GM12878 (cell line): ENCODE measurements around the gene PSMB7. TPM values are rescaled to one million over a fixed set of nuclear protein-coding genes. Genes with fewer than 3 reads are reported as not detected.

Experiments used
- ATAC-seq: fragments of 200-7000 bp; cut with Tn5 transposase; 3 replicates; pipeline ENCODE4 v1.9.1; 2020; ENCODE audit warnings: mild to moderate bottlenecking, moderate library complexity
- BruUV-seq: library from RNA; stranded (reverse); fragments of 400-500 nt; replicated peaks from 2 replicates; lab custom pipeline; 2021; lab: Mats Ljungman, UMichigan
- CTCF ChIA-PET: fragments of 300-600 bp; sonication (Branson Sonifier 250); formaldehyde crosslinking; extraction: SDS; loops from one replicate; lab custom pipeline; 2021; ENCODE audit warnings: inconsistent platforms; lab: Yijun Ruan, JAX
- POLR2A ChIA-PET: fragments of 350-600 bp; formaldehyde crosslinking; extraction: SDS; loops from one replicate; lab custom pipeline; 2021; ENCODE audit warnings: inconsistent platforms; lab: Charles Lee
- RAD21 ChIA-PET: fragments of 300-600 bp; sonication (Branson Sonifier 250); formaldehyde crosslinking; loops from one replicate; lab custom pipeline; 2023; ENCODE audit warnings: antibody characterized with exemption; ENCODE audit not compliant: unreplicated experiment; lab: Charles Lee
- SMC1A ChIA-PET: fragments of 300-600 bp; sonication (Branson Sonifier 250); formaldehyde crosslinking; loops from one replicate; lab custom pipeline; 2023; ENCODE audit not compliant: unreplicated experiment, uncharacterized antibody; lab: Charles Lee
- DNase-seq: peaks from one replicate; pipeline ENCODE4 v3.0.0-alpha.2; 2011; ENCODE audit warnings: low read depth, low spot score
- FAIRE-seq: peaks from 3 replicates; lab custom pipeline; 2011; peaks lifted over from hg19 to GRCh38; lab: Jason Lieb, UNC
- H2AFZ ChIP-seq: 2 replicates; pipeline ENCODE4 v1.6.0; 2011; ENCODE audit warnings: low read depth, low read length, control low read depth; ENCODE audit not compliant: control insufficient read depth
- H3K27ac ChIP-seq: 2 replicates; pipeline ENCODE4 v1.5.1; 2011; ENCODE audit warnings: control low read depth; ENCODE audit not compliant: control insufficient read depth, insufficient read depth
- H3K27me3 ChIP-seq, 2 experiments: replicated peaks in 1 of 2; 2 replicates each; pipeline versions ENCODE4 v1.6.0 to v1.6.1; 2011; ENCODE audit warnings: low read length in 1 of 2; ENCODE audit not compliant: control insufficient read depth in 2 of 2, insufficient read depth in 2 of 2
- H3K36me3 ChIP-seq, 2 experiments: 2 replicates each; pipeline ENCODE4 v1.5.1; 2011; ENCODE audit warnings: low read length in 1 of 2; ENCODE audit not compliant: control insufficient read depth in 2 of 2, insufficient read depth in 2 of 2
- H3K4me1 ChIP-seq: 2 replicates; pipeline ENCODE4 v1.6.1; 2011; ENCODE audit warnings: mild to moderate bottlenecking, low read length, moderate library complexity, mixed read lengths; ENCODE audit not compliant: control insufficient read depth, insufficient read depth
- H3K4me2 ChIP-seq: 2 replicates; pipeline ENCODE4 v1.6.0; 2011; ENCODE audit warnings: control low read depth; ENCODE audit not compliant: control insufficient read depth, insufficient read depth
- H3K4me3 ChIP-seq: fragments of 200-600 bp; sonication (generic); 2 replicates; pipeline ENCODE4 v1.5.1; 2016
- H3K79me2 ChIP-seq: 2 replicates; pipeline ENCODE4 v1.6.0; 2011; ENCODE audit warnings: low read length; ENCODE audit not compliant: control insufficient read depth, insufficient read depth
- H3K9ac ChIP-seq: 2 replicates; pipeline ENCODE4 v1.8.0; 2011; ENCODE audit warnings: low read length, control low read depth, mixed read lengths; ENCODE audit not compliant: control insufficient read depth, insufficient read depth
- H3K9me3 ChIP-seq: replicated peaks from 3 replicates; pipeline ENCODE4 v1.5.1; 2011; ENCODE audit warnings: mild to moderate bottlenecking, low read length; ENCODE audit not compliant: control insufficient read depth, insufficient read depth
- H4K20me1 ChIP-seq: 2 replicates; pipeline ENCODE4 v1.6.0; 2011; ENCODE audit not compliant: control insufficient read depth, insufficient read depth
- E4F1 ChIP-seq: fragments of 450-650 bp; IDR thresholded peaks from 2 replicates; pipeline ENCODE4 v1.6.1; 2018; ENCODE audit warnings: borderline replicate concordance, mild to moderate bottlenecking; ENCODE audit not compliant: partially characterized antibody
- POLR2AphosphoS5 ChIP-seq: IDR thresholded peaks from 2 replicates; pipeline ENCODE4 v1.6.1; 2011; ENCODE audit warnings: mild to moderate bottlenecking, low read length, inconsistent platforms
- WGBS: methylation state at CpG from one replicate; pipeline ENCODE4 v1.1.6; 2016; ENCODE audit warnings: low lambda C conversion rate; ENCODE audit not compliant: insufficient replicate concordance, insufficient coverage; ENCODE audit errors: missing lambda C conversion rate; 5-methylcytosine and 5-hydroxymethylcytosine counted together
- in situ Hi-C: fragments of 300-500 bp; cut with MboI; formaldehyde crosslinking; loops from 9 replicates; pipeline ENCODE4 v1.14.3; 2018; ENCODE audit warnings: mixed read lengths
- intact Hi-C: fragments of 100-400 bp; cut with micrococcal nuclease; formaldehyde crosslinking; loops from one replicate; pipeline ENCODE4 v1.14.2; 2022; ENCODE audit not compliant: unreplicated experiment
- polyA plus RNA-seq, 11 experiments: library from polyadenylated mRNA; depleted of rRNA in 4 of 11; unstranded in 6 of 11; stranded (reverse) in 5 of 11; fragments of >200 nt; fragmentation: Nextera tagmentation in 4 of 11; fragmentation: Illumina TruSeq in 1 of 11; extraction: Ambion mirVana in 4 of 11; extraction: Trizol in 1 of 11; gene quantifications; 1 replicate in 1 of 11; 2 replicates in 10 of 11; pipeline versions ENCODE4 v1.2.1 to v1.2.3, GENCODE V29; 2011 to 2016; ENCODE audit warnings: inconsistent platforms in 2 of 11, missing spikeins in 2 of 11, low read depth in 1 of 11
- total RNA-seq, 4 experiments: library from RNA; depleted of rRNA in 3 of 4; stranded (reverse); fragments of >200 nt in 3 of 4; fragmentation: Illumina TruSeq in 1 of 4; extraction: Trizol in 1 of 4; gene quantifications; 2 replicates each; pipeline versions ENCODE4 v1.2.1 to v1.2.3, GENCODE V29; 2013 to 2021

The PSMB7 gene
- total and polyA plus RNA-seq, 10 of the 15 experiments (the other 5 are each of a cell fraction or from before 2014, with no cell fraction given): 174 to 564 (median 268) TPM

- no peak overlapping the region for H3K4me2 ChIP-seq
- FAIRE-seq (no peak), ATAC-seq (no peak), DNase-seq (no peak)
- CTCF ChIA-PET: interaction anchor here (1.6 to 1.8 kb wide), 2 partner anchors 18 to 196 kb away, joined by 4 to 5 read pairs; no protein-coding TSS in a partner anchor
- H3K4me3 ChIP-seq: no peak overlapping the region
- no peaks in the 10 kb centered on the region for H4K20me1 ChIP-seq
- H3K9me3 ChIP-seq: no peaks in the 10 kb centered on the region
- H3K27ac ChIP-seq: no peak overlapping the region
- in situ Hi-C loops (no loop called here), intact Hi-C loops (no loop called here)
- peak; percentile 49; the same call in 1 of the 2 replicates for TF ChIP-seq POLR2AphosphoS5
- no peak for TF ChIP-seq E4F1
- H3K79me2 ChIP-seq: peaks cover 1% of the 10 kb centered on the region; the same call in 1 of the 2 replicates
- POLR2A ChIA-PET: interaction anchor here (0.6 kb wide), 1 partner anchor 8 kb away, joined by 3 read pairs; no protein-coding TSS in a partner anchor
- H3K27me3 ChIP-seq: no peaks in the 10 kb centered on the region
- RAD21 ChIA-PET: interaction anchor here (1.0 kb wide), 1 partner anchor 31 kb away, joined by 3 read pairs; no protein-coding TSS in a partner anchor
- H3K9ac ChIP-seq: no peak overlapping the region
- BruUV-seq: no TSS peak
- SMC1A ChIA-PET: interaction anchor here (0.6 to 3.0 kb wide), 3 partner anchors 18 to 190 kb away, joined by 3 to 6 read pairs (median 3); no protein-coding TSS in a partner anchor
- no peak overlapping the region for H2AFZ ChIP-seq
- H3K36me3 ChIP-seq: peaks cover 30 to 59% of the 10 kb centered on the region in 2 experiments
- WGBS: 94% methylated on average over 18 of the region's 18 CpGs
- peaks cover 8% of the 10 kb centered on the region for H3K4me1 ChIP-seq
Observed at GRCh38 chr9:124322618-124323432, 92.4 kb downstream of the PSMB7 start.
